Measurements from ENCODE around the gene RNF144A. TPM values are rescaled to one million over a fixed set of nuclear protein-coding genes. Genes with fewer than 3 reads are reported as not detected.
A peak's percentile ranks its signal among the peaks of the same experiment; 100 is the strongest.

The RNF144A gene
- total and polyA plus RNA-seq, 11 donors, result 3.5 to 27.2 (median 11.9) TPM

GRCh38 chr2:6879011-6879410, 38.2 kb upstream of the RNF144A start:
- Histone ChIP-seq H3K27me3 (no peaks in the 10 kb centered on the region), H3K36me3 (no peaks in the 10 kb centered on the region), H3K9me3 (peaks cover 0 to 4% (median 0%) of the 10 kb centered on the region in 12 donors), H3K4me3 (peak overlapping the region in 10 of 12 donors; percentile 16 to 78 (median 60)), H3K4me1 (peaks cover 0 to 74% (median 16%) of the 10 kb centered on the region in 12 donors), H3K27ac (peak overlapping the region in 2 of 12 donors; percentile 6 to 49)
- WGBS, 4 donors, result 62 to 73% (median 66%) methylated on average over 2 of the region's 2 CpGs
- no peak for DNase-seq
- TF ChIP-seq CTCF (IDR thresholded peaks at IDR 0.05) (no peak), POLR2A (IDR thresholded peaks at IDR 0.05) (no peak)
- ATAC-seq, result no peak
- intact Hi-C loops (cut with DNase I), result no loop called here

- Histone ChIP-seq H3K4me3 (peak overlapping the region in 7 of 12 donors; percentile 0 to 78 (median 51)), H3K27ac (peak overlapping the region in 7 of 12 donors; percentile 6 to 64 (median 21)), H3K4me1 (peaks cover 0 to 76% (median 16%) of the 10 kb centered on the region in 12 donors), H3K36me3 (peaks cover 0 to 5% (median 0%) of the 10 kb centered on the region in 9 donors), H3K9me3 (no peaks in the 10 kb centered on the region), H3K27me3 (no peaks in the 10 kb centered on the region)
- intact Hi-C loops (cut with DNase I), result no loop called here
- 50 to 60% (median 56%) methylated on average over 2 of the region's 2 CpGs for WGBS, 4 donors
- TF ChIP-seq POLR2A (IDR thresholded peaks at IDR 0.05), result no peak
- TF ChIP-seq CTCF (IDR thresholded peaks at IDR 0.05), result no peak
- no peak for DNase-seq
- peak in 1 of 4 donors; percentile 29 for ATAC-seq
Observed at GRCh38 chr2:6880200-6880733, 36.9 kb upstream of the RNF144A start.

GRCh38 chr2:6881046-6881445, 36.2 kb upstream of the RNF144A start:
- Histone ChIP-seq H3K9me3 (no peaks in the 10 kb centered on the region), H3K36me3 (peaks cover 0 to 11% (median 0%) of the 10 kb centered on the region in 9 donors), H3K4me3 (peak overlapping the region in 1 of 12 donors; percentile 69), H3K4me1 (peaks cover 0 to 76% (median 16%) of the 10 kb centered on the region in 12 donors), H3K27me3 (no peaks in the 10 kb centered on the region), H3K27ac (peak overlapping the region in 4 of 12 donors; percentile 18 to 32 (median 28))
- no peak for TF ChIP-seq CTCF (IDR thresholded peaks at IDR 0.05)
- no peak for TF ChIP-seq POLR2A (IDR thresholded peaks at IDR 0.05)
- no peak for DNase-seq
- intact Hi-C loops (cut with DNase I), result no loop called here
- 49 to 76% (median 66%) methylated on average over 1 of the region's 1 CpG for WGBS, 4 donors
- no peak for ATAC-seq

GRCh38 chr2:6881516-6881915, 35.7 kb upstream of the RNF144A start:
- peak overlapping the region in 1 of 12 donors; percentile 40 for H3K27ac ChIP-seq
- ATAC-seq (no peak), DNase-seq (no peak)
- WGBS, 4 donors, result 92 to 96% (median 93%) methylated on average over 5 of the region's 5 CpGs
- intact Hi-C loops (cut with DNase I), result no loop called here
- no peaks in the 10 kb centered on the region for H3K9me3 ChIP-seq
- peaks cover 0 to 76% (median 16%) of the 10 kb centered on the region in 12 donors for H3K4me1 ChIP-seq
- H3K27me3 ChIP-seq, result no peaks in the 10 kb centered on the region
- H3K36me3 ChIP-seq, result peaks cover 0 to 15% (median 0%) of the 10 kb centered on the region in 9 donors
- no peak overlapping the region for H3K4me3 ChIP-seq
- no peak for TF ChIP-seq CTCF (IDR thresholded peaks at IDR 0.05)
- TF ChIP-seq POLR2A (IDR thresholded peaks at IDR 0.05), result no peak
